Keratinocyte (primary cell): Measurements from ENCODE around the gene ANKRD17.

Source experiments
- EZH2 ChIP-seq: IDR thresholded peaks from one replicate; pipeline ENCODE4 v1.6.1; 2012; ENCODE audit warnings: inconsistent platforms, mild to moderate bottlenecking, low read length, moderate library complexity
- TF ChIP-seq, protein P1 (sequence below), 3 experiments: IDR thresholded peaks in 1 of 3; conservative IDR thresholded peaks in 1 of 3; optimal IDR thresholded peaks in 1 of 3; 2 replicates in 2 of 3; 3 replicates in 1 of 3; pipeline versions ENCODE3 to v1.5.1; 2011; ENCODE audit warnings: low read length in 3 of 3, mild to moderate bottlenecking in 3 of 3, moderate library complexity in 2 of 3, control low read depth in 1 of 3, inconsistent platforms in 1 of 3; ENCODE audit not compliant: insufficient read depth in 2 of 3; ENCODE audit errors: extremely low read depth in 1 of 3

DNA sequence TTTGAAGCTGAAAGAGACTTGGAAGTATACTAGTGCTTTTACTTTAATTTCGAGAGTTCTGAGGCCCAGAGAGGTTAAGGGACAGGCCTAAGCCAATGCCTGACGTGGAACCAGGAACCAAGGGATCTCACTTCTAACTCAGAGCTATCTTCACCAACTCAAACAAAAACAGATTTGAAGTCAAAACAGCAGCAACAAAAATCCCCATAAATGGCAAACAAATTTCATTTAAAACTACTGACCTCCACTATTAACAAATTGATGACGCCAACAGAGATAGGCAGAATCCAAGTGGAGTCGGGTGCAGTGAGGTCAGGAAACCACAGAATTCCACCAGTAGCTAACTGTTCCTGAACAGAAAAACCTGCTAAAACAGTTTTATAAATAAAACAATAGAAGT lies 194.1 kb downstream of the ANKRD17 start:
- TF ChIP-seq, protein P1, sequence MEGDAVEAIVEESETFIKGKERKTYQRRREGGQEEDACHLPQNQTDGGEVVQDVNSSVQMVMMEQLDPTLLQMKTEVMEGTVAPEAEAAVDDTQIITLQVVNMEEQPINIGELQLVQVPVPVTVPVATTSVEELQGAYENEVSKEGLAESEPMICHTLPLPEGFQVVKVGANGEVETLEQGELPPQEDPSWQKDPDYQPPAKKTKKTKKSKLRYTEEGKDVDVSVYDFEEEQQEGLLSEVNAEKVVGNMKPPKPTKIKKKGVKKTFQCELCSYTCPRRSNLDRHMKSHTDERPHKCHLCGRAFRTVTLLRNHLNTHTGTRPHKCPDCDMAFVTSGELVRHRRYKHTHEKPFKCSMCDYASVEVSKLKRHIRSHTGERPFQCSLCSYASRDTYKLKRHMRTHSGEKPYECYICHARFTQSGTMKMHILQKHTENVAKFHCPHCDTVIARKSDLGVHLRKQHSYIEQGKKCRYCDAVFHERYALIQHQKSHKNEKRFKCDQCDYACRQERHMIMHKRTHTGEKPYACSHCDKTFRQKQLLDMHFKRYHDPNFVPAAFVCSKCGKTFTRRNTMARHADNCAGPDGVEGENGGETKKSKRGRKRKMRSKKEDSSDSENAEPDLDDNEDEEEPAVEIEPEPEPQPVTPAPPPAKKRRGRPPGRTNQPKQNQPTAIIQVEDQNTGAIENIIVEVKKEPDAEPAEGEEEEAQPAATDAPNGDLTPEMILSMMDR (optimal IDR thresholded peaks at IDR 0.05 in 1 of 3, IDR thresholded peaks at IDR 0.05 in 1 of 3, conservative IDR thresholded peaks at IDR 0.05 in 1 of 3; ENCODE audit: extremely low read depth in 1 of 3, insufficient read depth in 2 of 3, low read length in 3 of 3): no peak
- TF ChIP-seq EZH2: no peak
